Retinal pigment epithelial cell (primary cell): Measurements from ENCODE around the gene EPHB2.

Experiments
- DNase-seq: peaks from one replicate; pipeline ENCODE4 v3.0.0-alpha.2; 2010; ENCODE audit warnings: low read depth
- H3K4me3 ChIP-seq: 2 replicates; pipeline ENCODE4 v1.5.1; 2011; ENCODE audit warnings: mild to moderate bottlenecking, low read length, control low read depth, moderate library complexity
- TF ChIP-seq, protein P1 (sequence below): conservative IDR thresholded peaks from 2 replicates; pipeline ENCODE4 v1.5.1; 2011; ENCODE audit warnings: low read depth, low read length, control low read depth, inconsistent platforms

EPHB2 gene

GRCh38 chr1:22949822-22950331 is 239.2 kb downstream of the EPHB2 start:
- TF ChIP-seq, protein P1, sequence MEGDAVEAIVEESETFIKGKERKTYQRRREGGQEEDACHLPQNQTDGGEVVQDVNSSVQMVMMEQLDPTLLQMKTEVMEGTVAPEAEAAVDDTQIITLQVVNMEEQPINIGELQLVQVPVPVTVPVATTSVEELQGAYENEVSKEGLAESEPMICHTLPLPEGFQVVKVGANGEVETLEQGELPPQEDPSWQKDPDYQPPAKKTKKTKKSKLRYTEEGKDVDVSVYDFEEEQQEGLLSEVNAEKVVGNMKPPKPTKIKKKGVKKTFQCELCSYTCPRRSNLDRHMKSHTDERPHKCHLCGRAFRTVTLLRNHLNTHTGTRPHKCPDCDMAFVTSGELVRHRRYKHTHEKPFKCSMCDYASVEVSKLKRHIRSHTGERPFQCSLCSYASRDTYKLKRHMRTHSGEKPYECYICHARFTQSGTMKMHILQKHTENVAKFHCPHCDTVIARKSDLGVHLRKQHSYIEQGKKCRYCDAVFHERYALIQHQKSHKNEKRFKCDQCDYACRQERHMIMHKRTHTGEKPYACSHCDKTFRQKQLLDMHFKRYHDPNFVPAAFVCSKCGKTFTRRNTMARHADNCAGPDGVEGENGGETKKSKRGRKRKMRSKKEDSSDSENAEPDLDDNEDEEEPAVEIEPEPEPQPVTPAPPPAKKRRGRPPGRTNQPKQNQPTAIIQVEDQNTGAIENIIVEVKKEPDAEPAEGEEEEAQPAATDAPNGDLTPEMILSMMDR, result no peak
- no peak for DNase-seq
- no peak overlapping the region for H3K4me3 ChIP-seq

- H3K4me3 ChIP-seq, result no peak overlapping the region
- TF ChIP-seq, protein P1, result no peak
- DNase-seq, result no peak
Observed at GRCh38 chr1:22951796-22952195, 241.2 kb downstream of the EPHB2 start.

DNA sequence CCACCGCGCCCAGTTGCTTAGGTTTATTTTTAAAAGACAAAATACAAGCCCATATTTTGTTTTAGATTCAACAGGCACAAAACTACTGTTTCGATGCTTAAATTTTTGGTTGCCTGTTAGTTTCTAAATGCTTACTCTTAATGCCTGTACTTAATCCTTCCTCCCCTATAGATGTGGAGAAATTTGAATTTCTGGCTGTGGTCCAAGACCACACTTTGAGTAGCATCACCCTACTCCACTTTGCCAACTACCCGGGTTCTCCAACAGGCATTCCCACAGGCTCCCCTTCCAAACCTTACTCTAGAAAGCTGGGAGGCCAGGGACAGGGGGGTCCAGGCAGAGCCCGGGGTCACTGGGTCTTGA is 242.0 kb downstream of the EPHB2 start:
- TF ChIP-seq, protein P1, result no peak
- DNase-seq, result no peak
- no peak overlapping the region for H3K4me3 ChIP-seq

DNA sequence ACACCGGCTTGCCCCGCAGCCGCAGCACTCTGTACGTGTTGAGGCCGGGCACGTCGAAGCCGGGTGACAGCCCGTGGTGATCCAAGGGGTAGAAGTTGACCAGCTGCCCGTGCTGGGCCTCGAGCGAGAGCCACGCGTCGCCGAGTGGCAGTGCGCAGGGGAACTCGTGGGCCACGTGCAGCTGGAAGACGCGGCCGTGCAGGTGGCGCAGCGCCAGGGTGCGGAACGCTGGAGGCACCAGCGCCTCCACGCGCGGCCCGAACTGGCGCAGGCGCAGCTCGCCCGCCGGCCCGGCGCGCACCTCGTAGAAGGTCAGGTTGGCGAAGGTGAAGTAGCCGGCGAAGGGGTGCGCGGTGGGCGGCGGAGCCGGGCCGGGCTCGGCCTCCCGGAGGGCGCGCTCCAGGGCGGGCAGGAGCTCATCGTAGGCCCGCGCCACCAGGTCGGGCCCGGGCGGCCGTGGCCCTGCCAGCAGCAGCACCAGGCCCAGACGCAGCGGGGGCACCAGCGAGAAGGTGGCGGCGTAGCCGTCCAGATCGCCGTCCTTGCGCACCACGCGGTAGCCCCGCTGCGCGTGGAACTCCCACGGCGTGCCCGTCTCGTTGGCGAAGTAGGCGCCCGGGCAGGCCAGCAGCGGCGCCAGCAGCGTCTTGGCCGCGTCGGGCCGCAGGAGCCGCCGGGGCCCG is 242.6 kb downstream of the EPHB2 start:
- H3K4me3 ChIP-seq, result no peak overlapping the region
- no peak for DNase-seq
- TF ChIP-seq, protein P1, result no peak

- DNase-seq, result no peak
Observed at GRCh38 chr1:22953740-22954141, 243.1 kb downstream of the EPHB2 start.

GRCh38 chr1:22955146-22955545 is 244.5 kb downstream of the EPHB2 start:
- no peak overlapping the region for H3K4me3 ChIP-seq
- TF ChIP-seq, protein P1, result no peak
- DNase-seq, result no peak

More at GRCh38 chr1:22953740-22954141, 243.1 kb downstream of the EPHB2 start:
- H3K4me3 ChIP-seq, result no peak overlapping the region
- TF ChIP-seq, protein P1, result no peak

- H3K4me3 ChIP-seq, result no peak overlapping the region
- DNase-seq, result no peak
- TF ChIP-seq, protein P1, result no peak
Observed at GRCh38 chr1:22957066-22957465, 246.4 kb downstream of the EPHB2 start.
